SK-N-SH treated with all-trans-retinoic acid at 6 μM for 48 hours (cell line): ENCODE data around the gene KCNQ5.

Experiments used
- ATAC-seq: fragments of 200-7000 bp; cut with Tn5 transposase; 3 replicates; pipeline ENCODE4 v1.9.1; 2020; ENCODE audit warnings: mild to moderate bottlenecking, moderate library complexity
- ARNTL ChIP-seq: fragments of 450-650 bp; formaldehyde crosslinking; IDR thresholded peaks from 2 replicates; pipeline ENCODE4 v1.5.0; 2020; ENCODE audit warnings: low read depth, mild to moderate bottlenecking, moderate library complexity, borderline replicate concordance
- BACH2 ChIP-seq: fragments of 250-450 bp; sonication (Bioruptor Pico); IDR thresholded peaks from 2 replicates; pipeline ENCODE4 v1.9.0; 2021; ENCODE audit warnings: mild to moderate bottlenecking, borderline replicate concordance
- CSDC2 ChIP-seq: fragments of 250-450 bp; sonication (Bioruptor Pico); IDR thresholded peaks from 2 replicates; pipeline ENCODE4 v1.5.0; 2020; ENCODE audit warnings: mild to moderate bottlenecking, moderate library complexity
- ESRRG ChIP-seq: fragments of 250-450 bp; sonication (Bioruptor Pico); IDR thresholded peaks from 2 replicates; pipeline ENCODE4 v1.6.1; 2021; ENCODE audit warnings: mild to moderate bottlenecking
- GLIS3 ChIP-seq: fragments of 250-450 bp; sonication (Bioruptor Pico); IDR thresholded peaks from 2 replicates; pipeline ENCODE4 v1.5.0; 2020; ENCODE audit warnings: mild to moderate bottlenecking, moderate library complexity
- ISL1 ChIP-seq: fragments of 250-450 bp; sonication (Bioruptor Pico); IDR thresholded peaks from 2 replicates; pipeline ENCODE4 v2.1.2; 2022; ENCODE audit warnings: mild to moderate bottlenecking, moderate library complexity
- OSR1 ChIP-seq: fragments of 250-450 bp; sonication (Bioruptor Pico); IDR thresholded peaks from 2 replicates; pipeline ENCODE4 v1.8.0; 2022; ENCODE audit warnings: moderate library complexity, mild to moderate bottlenecking, inconsistent platforms
- PPARA ChIP-seq: fragments of 250-450 bp; sonication (Bioruptor Pico); IDR thresholded peaks from 2 replicates; pipeline ENCODE4 v1.5.0; 2020; ENCODE audit warnings: mild to moderate bottlenecking, borderline replicate concordance
- RARB ChIP-seq: fragments of 250-450 bp; sonication (Bioruptor Pico); IDR thresholded peaks from 2 replicates; pipeline ENCODE4 v1.8.0; 2021; ENCODE audit warnings: mild to moderate bottlenecking, moderate library complexity
- SNAI2 ChIP-seq: fragments of 250-450 bp; sonication (Bioruptor Pico); IDR thresholded peaks from 2 replicates; pipeline ENCODE4 v1.5.0; 2020; ENCODE audit warnings: mild to moderate bottlenecking, moderate library complexity
- TCF4 ChIP-seq: fragments of 250-450 bp; sonication (Bioruptor Pico); IDR thresholded peaks from 2 replicates; pipeline ENCODE4 v1.8.0; 2021; ENCODE audit warnings: mild to moderate bottlenecking, moderate library complexity, borderline replicate concordance
- TOX ChIP-seq: fragments of 250-450 bp; sonication (Bioruptor Pico); IDR thresholded peaks from 2 replicates; pipeline ENCODE4 v1.8.0; 2021; ENCODE audit warnings: mild to moderate bottlenecking, moderate library complexity, borderline replicate concordance
- ZC3H10 ChIP-seq: fragments of 250-450 bp; sonication (Bioruptor Pico); IDR thresholded peaks from 2 replicates; pipeline ENCODE4 v1.5.1; 2021; ENCODE audit warnings: mild to moderate bottlenecking, moderate library complexity
- ZFP3 ChIP-seq: fragments of 250-450 bp; sonication (Bioruptor Pico); IDR thresholded peaks from 2 replicates; pipeline ENCODE4 v1.5.0; 2020; ENCODE audit warnings: mild to moderate bottlenecking, moderate library complexity
- ZFP30 ChIP-seq: fragments of 450-650 bp; formaldehyde crosslinking; IDR thresholded peaks from 2 replicates; pipeline ENCODE4 v1.5.0; 2022; ENCODE audit warnings: mild to moderate bottlenecking, moderate library complexity
- ZNF565 ChIP-seq: fragments of 450-650 bp; formaldehyde crosslinking; conservative IDR thresholded peaks from 2 replicates; pipeline ENCODE4 v1.5.0; 2020; ENCODE audit warnings: low read depth, mild to moderate bottlenecking, moderate library complexity
- ZNF70 ChIP-seq: fragments of 450-650 bp; formaldehyde crosslinking; IDR thresholded peaks from 2 replicates; pipeline ENCODE4 v1.5.0; 2020; ENCODE audit warnings: mild to moderate bottlenecking, moderate library complexity
- ZNF8 ChIP-seq: fragments of 450-650 bp; formaldehyde crosslinking; IDR thresholded peaks from 2 replicates; pipeline ENCODE4 v1.5.0; 2020; ENCODE audit warnings: mild to moderate bottlenecking, moderate library complexity
- TF ChIP-seq, protein P1 (sequence below): fragments of 250-450 bp; sonication (Bioruptor Pico); IDR thresholded peaks from 2 replicates; pipeline ENCODE4 v1.5.0; 2020; ENCODE audit warnings: mild to moderate bottlenecking, moderate library complexity
- TF ChIP-seq, protein P2 (sequence below): fragments of 250-450 bp; sonication (Bioruptor Pico); IDR thresholded peaks from 2 replicates; pipeline ENCODE4 v1.8.0; 2020; ENCODE audit warnings: mild to moderate bottlenecking, moderate library complexity, borderline replicate concordance
- TF ChIP-seq, protein P3 (sequence below): fragments of 250-450 bp; sonication (Bioruptor Pico); IDR thresholded peaks from 2 replicates; pipeline ENCODE4 v1.5.1; 2020; ENCODE audit warnings: low read depth, mild to moderate bottlenecking, moderate library complexity
- TF ChIP-seq, protein P4 (sequence below): fragments of 250-450 bp; sonication (Bioruptor Pico); IDR thresholded peaks from 2 replicates; pipeline ENCODE4 v1.5.1; 2021; ENCODE audit warnings: mild to moderate bottlenecking, moderate library complexity

Gene KCNQ5

DNA sequence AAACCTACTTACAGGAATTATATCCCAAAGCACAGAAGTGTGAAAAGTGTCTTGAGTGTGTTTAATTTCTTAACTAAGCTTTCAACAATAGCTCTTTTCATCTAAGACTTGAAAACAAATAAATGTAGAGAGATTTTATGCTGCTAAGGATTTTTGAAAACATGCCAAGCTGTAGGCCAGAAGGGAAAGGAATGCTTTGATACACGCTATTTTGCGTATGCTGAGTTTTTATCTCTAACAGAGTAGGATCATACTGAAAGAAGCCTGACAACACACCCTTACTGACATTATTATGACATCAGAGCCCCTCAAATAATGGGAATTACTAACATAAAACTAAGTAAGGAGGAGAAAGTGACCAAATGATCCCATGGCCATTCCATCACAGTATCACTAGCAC lies 338.0 kb downstream of the KCNQ5 start:
- ATAC-seq, result no peak

DNA sequence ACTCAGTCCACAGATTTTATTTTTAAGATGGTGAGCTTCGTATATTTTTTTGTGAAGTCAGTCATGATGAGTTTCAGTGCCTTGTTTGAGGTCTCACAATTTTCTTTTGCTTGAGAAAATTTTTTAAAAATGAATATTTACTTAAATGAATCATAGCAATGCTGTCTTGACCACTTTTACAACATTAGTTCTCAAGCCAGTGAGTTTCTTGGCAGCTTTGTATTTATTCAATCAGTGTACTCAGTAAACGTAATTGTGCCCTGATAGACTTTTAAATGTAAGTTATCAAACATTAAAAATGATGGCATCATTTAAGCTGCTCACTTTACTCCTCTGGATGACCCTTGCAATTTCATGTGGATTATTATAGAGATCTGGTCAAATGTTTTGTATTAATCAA lies 342.1 kb downstream of the KCNQ5 start:
- no peak for ATAC-seq
- TF ChIP-seq GLIS3 (CRISPR knock-in tag) (no peak), ZNF8 (CRISPR knock-in tag) (no peak), ARNTL (CRISPR knock-in tag) (no peak), ZC3H10 (CRISPR knock-in tag) (no peak), CSDC2 (CRISPR knock-in tag) (no peak), ZFP30 (CRISPR knock-in tag) (no peak), OSR1 (CRISPR knock-in tag) (no peak), ESRRG (CRISPR knock-in tag) (no peak), ZNF70 (CRISPR knock-in tag) (no peak), SNAI2 (no peak), PPARA (CRISPR knock-in tag) (no peak), TOX (CRISPR knock-in tag) (no peak), TCF4 (no peak), ZFP3 (CRISPR knock-in tag) (no peak), BACH2 (no peak)
- TF ChIP-seq, protein P1, sequence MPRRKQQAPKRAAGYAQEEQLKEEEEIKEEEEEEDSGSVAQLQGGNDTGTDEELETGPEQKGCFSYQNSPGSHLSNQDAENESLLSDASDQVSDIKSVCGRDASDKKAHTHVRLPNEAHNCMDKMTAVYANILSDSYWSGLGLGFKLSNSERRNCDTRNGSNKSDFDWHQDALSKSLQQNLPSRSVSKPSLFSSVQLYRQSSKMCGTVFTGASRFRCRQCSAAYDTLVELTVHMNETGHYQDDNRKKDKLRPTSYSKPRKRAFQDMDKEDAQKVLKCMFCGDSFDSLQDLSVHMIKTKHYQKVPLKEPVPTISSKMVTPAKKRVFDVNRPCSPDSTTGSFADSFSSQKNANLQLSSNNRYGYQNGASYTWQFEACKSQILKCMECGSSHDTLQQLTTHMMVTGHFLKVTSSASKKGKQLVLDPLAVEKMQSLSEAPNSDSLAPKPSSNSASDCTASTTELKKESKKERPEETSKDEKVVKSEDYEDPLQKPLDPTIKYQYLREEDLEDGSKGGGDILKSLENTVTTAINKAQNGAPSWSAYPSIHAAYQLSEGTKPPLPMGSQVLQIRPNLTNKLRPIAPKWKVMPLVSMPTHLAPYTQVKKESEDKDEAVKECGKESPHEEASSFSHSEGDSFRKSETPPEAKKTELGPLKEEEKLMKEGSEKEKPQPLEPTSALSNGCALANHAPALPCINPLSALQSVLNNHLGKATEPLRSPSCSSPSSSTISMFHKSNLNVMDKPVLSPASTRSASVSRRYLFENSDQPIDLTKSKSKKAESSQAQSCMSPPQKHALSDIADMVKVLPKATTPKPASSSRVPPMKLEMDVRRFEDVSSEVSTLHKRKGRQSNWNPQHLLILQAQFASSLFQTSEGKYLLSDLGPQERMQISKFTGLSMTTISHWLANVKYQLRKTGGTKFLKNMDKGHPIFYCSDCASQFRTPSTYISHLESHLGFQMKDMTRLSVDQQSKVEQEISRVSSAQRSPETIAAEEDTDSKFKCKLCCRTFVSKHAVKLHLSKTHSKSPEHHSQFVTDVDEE (CRISPR knock-in tag), result no peak
- TF ChIP-seq, protein P2, sequence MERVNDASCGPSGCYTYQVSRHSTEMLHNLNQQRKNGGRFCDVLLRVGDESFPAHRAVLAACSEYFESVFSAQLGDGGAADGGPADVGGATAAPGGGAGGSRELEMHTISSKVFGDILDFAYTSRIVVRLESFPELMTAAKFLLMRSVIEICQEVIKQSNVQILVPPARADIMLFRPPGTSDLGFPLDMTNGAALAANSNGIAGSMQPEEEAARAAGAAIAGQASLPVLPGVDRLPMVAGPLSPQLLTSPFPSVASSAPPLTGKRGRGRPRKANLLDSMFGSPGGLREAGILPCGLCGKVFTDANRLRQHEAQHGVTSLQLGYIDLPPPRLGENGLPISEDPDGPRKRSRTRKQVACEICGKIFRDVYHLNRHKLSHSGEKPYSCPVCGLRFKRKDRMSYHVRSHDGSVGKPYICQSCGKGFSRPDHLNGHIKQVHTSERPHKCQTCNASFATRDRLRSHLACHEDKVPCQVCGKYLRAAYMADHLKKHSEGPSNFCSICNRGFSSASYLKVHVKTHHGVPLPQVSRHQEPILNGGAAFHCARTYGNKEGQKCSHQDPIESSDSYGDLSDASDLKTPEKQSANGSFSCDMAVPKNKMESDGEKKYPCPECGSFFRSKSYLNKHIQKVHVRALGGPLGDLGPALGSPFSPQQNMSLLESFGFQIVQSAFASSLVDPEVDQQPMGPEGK (CRISPR knock-in tag), result no peak
- TF ChIP-seq, protein P3, sequence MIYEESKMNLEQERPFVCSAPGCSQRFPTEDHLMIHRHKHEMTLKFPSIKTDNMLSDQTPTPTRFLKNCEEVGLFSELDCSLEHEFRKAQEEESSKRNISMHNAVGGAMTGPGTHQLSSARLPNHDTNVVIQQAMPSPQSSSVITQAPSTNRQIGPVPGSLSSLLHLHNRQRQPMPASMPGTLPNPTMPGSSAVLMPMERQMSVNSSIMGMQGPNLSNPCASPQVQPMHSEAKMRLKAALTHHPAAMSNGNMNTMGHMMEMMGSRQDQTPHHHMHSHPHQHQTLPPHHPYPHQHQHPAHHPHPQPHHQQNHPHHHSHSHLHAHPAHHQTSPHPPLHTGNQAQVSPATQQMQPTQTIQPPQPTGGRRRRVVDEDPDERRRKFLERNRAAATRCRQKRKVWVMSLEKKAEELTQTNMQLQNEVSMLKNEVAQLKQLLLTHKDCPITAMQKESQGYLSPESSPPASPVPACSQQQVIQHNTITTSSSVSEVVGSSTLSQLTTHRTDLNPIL (CRISPR knock-in tag), result no peak

More for the DNA sequence above, 338.0 kb downstream of the KCNQ5 start:
- TF ChIP-seq ZNF8 (CRISPR knock-in tag) (no peak), CSDC2 (CRISPR knock-in tag) (no peak), SNAI2 (no peak), BACH2 (no peak), OSR1 (CRISPR knock-in tag) (no peak), PPARA (CRISPR knock-in tag) (no peak), TOX (CRISPR knock-in tag) (no peak), RARB (CRISPR knock-in tag) (no peak), ZC3H10 (CRISPR knock-in tag) (no peak), ZNF565 (CRISPR knock-in tag) (no peak), ZFP3 (CRISPR knock-in tag) (no peak), ARNTL (CRISPR knock-in tag) (no peak), ZNF70 (CRISPR knock-in tag) (no peak)
- TF ChIP-seq, protein P1 (CRISPR knock-in tag), result no peak
- TF ChIP-seq, all 23 proteins: peak for 0

DNA sequence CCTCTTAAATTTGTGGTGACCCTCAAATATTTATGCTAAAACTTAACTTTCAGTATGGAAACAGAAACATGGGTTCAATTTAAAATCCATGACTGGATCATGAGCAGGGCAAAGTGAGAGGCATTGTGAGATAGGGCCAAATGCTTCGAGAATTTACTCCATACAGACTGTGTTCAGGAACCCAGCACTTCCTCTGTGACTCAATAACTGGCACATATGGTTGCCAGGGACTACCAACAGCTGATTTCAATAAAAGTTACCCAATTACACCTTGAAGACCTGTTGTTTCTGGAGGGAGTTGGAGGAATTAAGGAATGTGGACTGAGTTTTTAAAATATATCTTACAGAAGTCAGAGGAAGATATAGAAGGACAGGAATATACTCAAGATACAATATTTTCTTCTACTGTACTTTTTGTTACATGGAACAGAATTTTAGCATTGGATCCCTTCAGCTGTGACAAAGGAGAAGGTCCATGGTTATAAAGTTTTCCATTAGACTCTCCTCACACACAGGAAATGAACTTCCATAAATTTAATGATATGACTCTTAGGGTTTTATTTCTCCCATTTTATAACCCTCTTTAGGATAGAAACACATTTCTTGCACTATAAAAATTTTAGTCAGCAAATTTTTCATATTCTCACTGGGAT lies 344.9 kb downstream of the KCNQ5 start:
- ATAC-seq, result peak; percentile 65
- TF ChIP-seq, protein P3 (CRISPR knock-in tag), result no peak
- TF ChIP-seq ZC3H10 (CRISPR knock-in tag) (no peak), ISL1 (CRISPR knock-in tag) (no peak), ESRRG (CRISPR knock-in tag) (no peak), ZFP30 (CRISPR knock-in tag) (no peak), ARNTL (CRISPR knock-in tag) (no peak), ZNF565 (CRISPR knock-in tag) (no peak), ZNF70 (CRISPR knock-in tag) (no peak), TCF4 (no peak)
- TF ChIP-seq, protein P4, sequence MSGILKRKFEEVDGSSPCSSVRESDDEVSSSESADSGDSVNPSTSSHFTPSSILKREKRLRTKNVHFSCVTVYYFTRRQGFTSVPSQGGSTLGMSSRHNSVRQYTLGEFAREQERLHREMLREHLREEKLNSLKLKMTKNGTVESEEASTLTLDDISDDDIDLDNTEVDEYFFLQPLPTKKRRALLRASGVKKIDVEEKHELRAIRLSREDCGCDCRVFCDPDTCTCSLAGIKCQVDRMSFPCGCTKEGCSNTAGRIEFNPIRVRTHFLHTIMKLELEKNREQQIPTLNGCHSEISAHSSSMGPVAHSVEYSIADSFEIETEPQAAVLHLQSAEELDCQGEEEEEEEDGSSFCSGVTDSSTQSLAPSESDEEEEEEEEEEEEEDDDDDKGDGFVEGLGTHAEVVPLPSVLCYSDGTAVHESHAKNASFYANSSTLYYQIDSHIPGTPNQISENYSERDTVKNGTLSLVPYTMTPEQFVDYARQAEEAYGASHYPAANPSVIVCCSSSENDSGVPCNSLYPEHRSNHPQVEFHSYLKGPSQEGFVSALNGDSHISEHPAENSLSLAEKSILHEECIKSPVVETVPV, result no peak
